ENCODE data around the gene POMT1.
"Not testable (repeated sequence)": the region's sequence is repeated elsewhere in the genome, so short reads cannot be mapped to it uniquely, and the experiment has no call there.

Gene POMT1

GRCh38 chr9:131539223-131539923 lies 36.7 kb downstream of the POMT1 start:
- H3K36me3 ChIP-seq, result no peaks in the 10 kb centered on the region
- no peak for TF ChIP-seq CTCF (IDR thresholded peaks at IDR 0.05)
- no peaks in the 10 kb centered on the region for H3K9me3 ChIP-seq
- no peak overlapping the region for H3K27ac ChIP-seq
- H3K4me1 ChIP-seq (ENCODE audit: control insufficient read depth in 1 of 2, insufficient read depth in 1 of 2, low read depth in 1 of 2, low read length in 1 of 2), result no peaks in the 10 kb centered on the region
- no peak overlapping the region for H3K4me3 ChIP-seq (ENCODE audit: low read depth in 1 of 2, low read length in 1 of 2)
- peaks cover 35% of the 10 kb centered on the region for H3K27me3 ChIP-seq

GRCh38 chr9:131543141-131543540 lies 40.4 kb downstream of the POMT1 start:
- TF ChIP-seq CTCF (IDR thresholded peaks at IDR 0.05), result no peak
- Histone ChIP-seq H3K4me3 (ENCODE audit: low read depth in 1 of 2, low read length in 1 of 2) (no peak overlapping the region), H3K27me3 (peaks cover 66% of the 10 kb centered on the region), H3K4me1 (ENCODE audit: control insufficient read depth in 1 of 2, insufficient read depth in 1 of 2, low read depth in 1 of 2, low read length in 1 of 2) (no peaks in the 10 kb centered on the region), H3K27ac (no peak overlapping the region), H3K36me3 (no peaks in the 10 kb centered on the region), H3K9me3 (no peaks in the 10 kb centered on the region)

GRCh38 chr9:131545003-131545785 lies 42.5 kb downstream of the POMT1 start, which contains the start of gene PRRT1B:
PRRT1B (plus strand) TSS chr9:131545523; CDS start chr9:131545616, 93 bp downstream.
- no peak for TF ChIP-seq CTCF (IDR thresholded peaks at IDR 0.05)
- H3K27me3 ChIP-seq, result peaks cover 87% of the 10 kb centered on the region

GRCh38 chr9:131545786-131546335 lies 43.1 kb downstream of the POMT1 start:
- H3K9me3 ChIP-seq, result no peaks in the 10 kb centered on the region
- peaks cover 88% of the 10 kb centered on the region for H3K27me3 ChIP-seq
- H3K27ac ChIP-seq, result no peak overlapping the region
- no peak overlapping the region for H3K4me3 ChIP-seq (ENCODE audit: low read depth in 1 of 2, low read length in 1 of 2)
- H3K36me3 ChIP-seq, result no peaks in the 10 kb centered on the region
- H3K4me1 ChIP-seq (ENCODE audit: control insufficient read depth in 1 of 2, insufficient read depth in 1 of 2, low read depth in 1 of 2, low read length in 1 of 2), result no peaks in the 10 kb centered on the region
- TF ChIP-seq CTCF (IDR thresholded peaks at IDR 0.05), result no peak

More at GRCh38 chr9:131545003-131545785, 42.5 kb downstream of the POMT1 start, which contains the start of gene PRRT1B:
- Histone ChIP-seq H3K27ac (no peak within 1 kb of the TSS), H3K36me3 (no peaks in the 10 kb centered on the region), H3K4me1 (ENCODE audit: control insufficient read depth in 1 of 2, insufficient read depth in 1 of 2, low read depth in 1 of 2, low read length in 1 of 2) (no peaks in the 10 kb centered on the region), H3K4me3 (ENCODE audit: low read depth in 1 of 2, low read length in 1 of 2) (no peak within 1 kb of the TSS), H3K9me3 (no peaks in the 10 kb centered on the region)

- Histone ChIP-seq H3K4me3 (ENCODE audit: low read depth in 1 of 2, low read length in 1 of 2) (no peak overlapping the region), H3K4me1 (ENCODE audit: control insufficient read depth in 1 of 2, insufficient read depth in 1 of 2, low read depth in 1 of 2, low read length in 1 of 2) (no peaks in the 10 kb centered on the region), H3K36me3 (no peaks in the 10 kb centered on the region), H3K27ac (no peak overlapping the region), H3K27me3 (peaks cover 83% of the 10 kb centered on the region), H3K9me3 (no peaks in the 10 kb centered on the region)
- TF ChIP-seq CTCF (IDR thresholded peaks at IDR 0.05), result no peak
These were observed 43.8 kb downstream of the POMT1 start for GRCh38 chr9:131546336-131547084.

- peaks cover 89% of the 10 kb centered on the region for H3K27me3 ChIP-seq
- H3K4me1 ChIP-seq (ENCODE audit: control insufficient read depth in 1 of 2, insufficient read depth in 1 of 2, low read depth in 1 of 2, low read length in 1 of 2); H3K27ac ChIP-seq; H3K9me3 ChIP-seq; H3K4me3 ChIP-seq (ENCODE audit: low read depth in 1 of 2, low read length in 1 of 2); H3K36me3 ChIP-seq: not testable (repeated sequence)
These were observed 46.5 kb downstream of the POMT1 start for GRCh38 chr9:131549186-131549585.

GRCh38 chr9:131550465-131550864 lies 47.7 kb downstream of the POMT1 start:
- not testable (repeated sequence) for H3K4me1 ChIP-seq (ENCODE audit: control insufficient read depth in 1 of 2, insufficient read depth in 1 of 2, low read depth in 1 of 2, low read length in 1 of 2); H3K4me3 ChIP-seq (ENCODE audit: low read depth in 1 of 2, low read length in 1 of 2); H3K27ac ChIP-seq; H3K9me3 ChIP-seq; H3K36me3 ChIP-seq
- H3K27me3 ChIP-seq, result peaks cover 89% of the 10 kb centered on the region

All from neutrophil (primary cell).